ENCODE data around the gene TEAD4. TPM values are rescaled to one million over a fixed set of nuclear protein-coding genes. Genes with fewer than 3 reads are reported as not detected.

Gene TEAD4
- total RNA-seq, result 0.41 TPM

- FAIRE-seq (no peak), DNase-seq (ENCODE audit: low spot score in 2 of 2) (peak; percentile 73 to 74)
These were observed at the start of gene TEAD4 for GRCh38 chr12:2959192-2959504. TSS of gene TEAD4 (plus strand) at chr12:2959397.

DNA sequence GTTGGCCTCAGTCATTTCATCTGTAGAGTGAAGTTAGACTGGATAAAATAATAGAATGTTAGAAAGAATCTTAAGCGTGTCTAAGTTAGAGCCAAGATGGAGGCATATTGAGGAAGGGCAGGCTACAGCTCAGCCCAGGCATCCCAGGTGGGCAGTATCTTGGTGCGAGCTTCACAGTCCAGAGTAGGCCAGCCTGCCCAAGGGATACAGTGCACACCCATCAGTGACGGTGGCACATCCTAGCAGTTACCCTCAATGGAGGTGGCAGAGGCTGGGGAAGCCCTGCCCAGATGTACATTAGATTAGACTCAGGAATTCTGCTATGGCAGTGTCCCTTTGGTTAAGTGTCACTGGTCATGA is 47.0 kb upstream of the TEAD4 start:
- no peak for DNase-seq (ENCODE audit: low spot score in 2 of 2)
- no peak for FAIRE-seq

DNA sequence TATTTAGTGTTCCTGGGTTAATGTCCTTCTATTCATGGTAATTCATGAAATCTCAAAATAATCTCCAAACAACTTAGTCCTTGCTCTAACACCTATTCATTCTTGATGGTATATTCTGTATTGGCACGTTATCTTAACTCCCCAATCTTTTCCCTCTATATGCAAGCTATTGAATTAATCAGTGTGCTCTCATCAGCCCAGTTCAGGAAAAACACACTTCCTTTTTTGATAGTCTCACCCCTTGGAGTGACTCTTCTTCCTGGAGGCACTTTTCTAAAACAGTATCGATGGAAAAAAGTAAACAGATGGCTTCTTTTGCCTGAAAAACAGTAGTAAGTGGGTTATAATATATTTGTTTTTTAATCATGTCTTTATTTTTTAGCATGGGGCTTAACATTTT is 39.9 kb upstream of the TEAD4 start:
- DNase-seq (ENCODE audit: low spot score in 2 of 2) (no peak), FAIRE-seq (no peak)

GRCh38 chr12:2922329-2922728 is 36.9 kb upstream of the TEAD4 start:
- no peak for FAIRE-seq
- DNase-seq (ENCODE audit: low spot score in 2 of 2), result no peak

GRCh38 chr12:2923057-2923456 is 36.1 kb upstream of the TEAD4 start:
- no peak for FAIRE-seq
- no peak for DNase-seq (ENCODE audit: low spot score in 2 of 2)

GRCh38 chr12:2924019-2924418 is 35.2 kb upstream of the TEAD4 start:
- FAIRE-seq (no peak), DNase-seq (ENCODE audit: low spot score in 2 of 2) (no peak)

- FAIRE-seq (no peak), DNase-seq (ENCODE audit: low spot score in 2 of 2) (no peak)
These were observed 33.7 kb upstream of the TEAD4 start for GRCh38 chr12:2925322-2925995.

DNA sequence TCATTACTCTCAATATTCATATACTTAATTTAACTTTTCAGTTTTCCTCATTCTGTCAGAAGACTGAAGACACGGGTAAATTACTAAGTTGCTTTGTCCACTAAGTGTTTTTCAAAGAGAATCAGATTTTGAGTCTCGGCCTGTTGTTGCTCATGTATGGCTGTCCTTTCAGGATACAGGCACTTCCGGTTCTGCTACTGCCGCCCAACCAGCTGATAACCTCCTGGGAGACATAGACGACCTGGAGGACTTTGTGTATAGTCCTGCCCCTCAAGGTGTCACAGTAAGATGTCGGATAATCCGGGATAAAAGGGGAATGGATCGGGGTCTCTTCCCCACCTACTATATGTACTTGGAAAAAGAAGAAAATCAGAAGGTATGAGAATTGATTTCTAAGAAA is 28.3 kb upstream of the TEAD4 start:
- DNase-seq (ENCODE audit: low spot score in 2 of 2) (no peak), FAIRE-seq (no peak)

- no peak for DNase-seq (ENCODE audit: low spot score in 2 of 2)
- no peak for FAIRE-seq
These were observed 25.6 kb upstream of the TEAD4 start for GRCh38 chr12:2933586-2933985.

DNA sequence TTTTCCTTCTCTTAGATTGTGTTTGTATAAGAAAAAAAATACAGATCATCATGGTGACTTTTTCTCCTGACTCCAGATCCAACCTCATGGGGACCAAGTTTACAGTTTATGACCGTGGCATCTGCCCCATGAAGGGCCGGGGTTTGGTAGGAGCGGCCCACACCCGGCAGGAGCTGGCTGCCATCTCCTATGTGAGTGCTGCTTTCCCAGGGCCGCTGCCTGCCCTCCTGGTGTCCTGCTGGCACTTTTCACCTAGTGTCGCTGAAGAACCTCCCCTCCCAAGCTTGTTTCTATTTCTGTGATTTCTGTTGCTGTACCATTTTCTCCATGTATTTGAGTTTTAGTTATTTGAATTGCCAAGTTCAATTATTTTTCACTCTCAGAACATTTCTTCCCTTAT is 24.8 kb upstream of the TEAD4 start:
- DNase-seq (ENCODE audit: low spot score in 2 of 2), result no peak
- FAIRE-seq, result no peak

DNA sequence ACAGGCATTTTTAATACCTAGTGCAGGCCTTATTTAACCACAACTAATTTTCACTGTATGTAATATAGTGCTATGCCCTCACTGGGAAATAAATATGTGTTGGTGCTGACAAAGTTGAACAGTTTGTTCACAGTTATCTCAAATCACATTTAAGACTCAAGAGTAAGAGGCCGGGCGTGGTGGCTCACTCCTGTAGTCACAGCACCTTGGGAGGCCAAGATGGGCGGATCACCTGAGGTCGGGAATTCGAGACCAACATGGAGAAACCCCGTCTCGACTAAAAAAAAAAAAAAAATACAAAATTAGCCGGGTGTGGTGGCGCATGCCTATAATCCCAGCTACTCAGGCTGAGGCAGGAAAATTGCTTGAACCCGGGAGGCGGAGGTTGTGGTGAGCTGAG is 22.9 kb upstream of the TEAD4 start:
- no peak for FAIRE-seq
- no peak for DNase-seq (ENCODE audit: low spot score in 2 of 2)

DNA sequence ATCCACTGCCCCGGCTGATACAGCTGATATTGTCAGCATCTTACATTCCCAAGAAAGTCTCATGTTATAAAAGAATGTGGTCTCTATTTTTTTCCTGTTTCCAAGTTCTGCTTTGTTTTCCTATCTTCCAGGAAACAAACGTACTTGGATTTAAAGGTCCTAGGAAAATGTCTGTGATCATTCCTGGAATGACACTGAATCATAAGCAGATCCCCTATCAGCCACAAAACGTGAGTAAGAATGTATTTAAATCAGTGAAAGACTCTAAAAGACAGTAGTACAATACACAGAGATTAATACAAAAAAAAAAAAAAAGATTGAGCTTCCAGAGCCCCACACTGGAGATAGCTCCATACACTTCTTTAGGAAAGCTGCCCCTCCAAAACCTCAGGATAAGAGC is 21.7 kb upstream of the TEAD4 start:
- no peak for FAIRE-seq
- DNase-seq (ENCODE audit: low spot score in 2 of 2), result no peak

GRCh38 chr12:2939191-2939590 is 20.0 kb upstream of the TEAD4 start:
- DNase-seq (ENCODE audit: low spot score in 2 of 2) (no peak), FAIRE-seq (no peak)

GRCh38 chr12:2940564-2940963 is 18.6 kb upstream of the TEAD4 start:
- FAIRE-seq, result no peak
- no peak for DNase-seq (ENCODE audit: low spot score in 2 of 2)

DNA sequence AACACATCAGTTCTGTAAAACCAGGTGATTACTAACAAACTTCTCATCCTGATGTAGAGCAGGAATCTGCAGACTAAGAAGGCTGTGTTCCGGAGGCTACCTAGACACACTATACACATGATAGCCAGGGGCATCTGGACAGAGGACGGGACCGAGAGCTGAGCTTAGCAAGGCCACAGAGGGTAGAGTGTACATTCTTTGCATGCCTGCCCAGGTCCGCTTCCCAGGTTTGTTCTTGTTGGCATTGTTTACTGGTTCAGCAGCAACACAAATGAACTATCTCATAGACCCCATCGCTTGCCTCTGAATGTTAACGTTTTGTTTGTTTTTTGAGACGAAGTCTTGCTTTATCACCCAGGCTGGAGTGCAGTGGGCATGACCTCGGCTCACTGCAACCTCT is 17.7 kb upstream of the TEAD4 start:
- FAIRE-seq, result no peak
- no peak for DNase-seq (ENCODE audit: low spot score in 2 of 2)

GRCh38 chr12:2944401-2945047 is 14.7 kb upstream of the TEAD4 start:
- FAIRE-seq, result no peak
- DNase-seq (ENCODE audit: low spot score in 2 of 2), result peak; percentile 31 to 60

DNA sequence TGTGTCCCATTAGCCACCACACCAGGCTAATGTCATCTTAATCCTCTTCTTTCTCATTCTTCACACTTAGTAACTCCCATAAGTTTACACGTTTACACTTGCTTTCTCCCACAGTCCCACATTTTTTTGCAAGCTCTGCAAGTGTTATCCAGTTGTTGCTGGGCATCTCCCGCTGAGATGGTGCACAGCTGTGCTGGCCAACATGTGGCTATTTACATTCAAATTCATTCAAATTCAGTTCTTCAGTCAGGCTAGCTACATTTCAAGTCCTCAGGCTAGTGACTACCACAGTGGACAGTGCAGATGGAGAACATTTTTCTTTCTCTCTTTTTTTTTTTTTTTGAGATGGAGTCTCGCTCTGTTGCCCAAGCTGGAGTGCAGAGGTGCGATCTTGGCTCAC is 9.8 kb upstream of the TEAD4 start:
- no peak for DNase-seq (ENCODE audit: low spot score in 2 of 2)
- FAIRE-seq, result no peak

GRCh38 chr12:2955888-2956287 is 3.3 kb upstream of the TEAD4 start:
- DNase-seq (ENCODE audit: low spot score in 2 of 2), result no peak
- FAIRE-seq, result no peak

DNA sequence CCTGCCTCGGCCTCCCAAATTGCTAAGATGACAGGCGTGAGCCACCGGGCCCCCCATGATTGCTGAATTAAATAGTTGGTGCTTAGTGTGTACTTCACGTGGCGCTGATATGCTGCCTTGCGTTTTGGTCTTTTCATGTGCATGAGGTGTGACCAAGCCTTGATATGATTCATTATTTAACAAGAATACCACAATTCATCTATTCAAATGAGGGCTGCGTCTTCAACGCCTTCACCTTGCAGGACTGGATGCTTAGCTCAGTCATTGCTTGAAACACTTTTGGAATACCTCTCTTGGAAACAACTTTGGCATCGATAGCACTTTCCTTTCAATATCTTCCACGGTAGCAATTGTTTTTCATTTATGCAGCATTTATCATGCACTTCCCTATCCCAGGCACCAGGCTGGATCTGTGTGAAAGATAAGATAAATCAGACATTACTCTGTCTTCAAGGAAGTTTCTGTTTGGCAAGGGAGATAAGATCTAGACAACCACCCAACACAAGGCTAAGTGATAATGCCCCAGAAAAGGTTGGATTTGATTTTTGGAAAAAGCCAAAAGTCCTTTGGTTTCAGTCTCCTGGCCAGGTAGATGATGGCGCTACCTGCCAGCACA is 1.3 kb upstream of the TEAD4 start:
- FAIRE-seq (no peak), DNase-seq (ENCODE audit: low spot score in 2 of 2) (no peak)

GRCh38 chr12:2958432-2959191 is 585 bp upstream of the TEAD4 start:
- no peak for FAIRE-seq
- DNase-seq (ENCODE audit: low spot score in 2 of 2), result peak in 1 of 2 donors; percentile 52

GRCh38 chr12:2959505-2960389 is 550 bp downstream of the TEAD4 start:
- DNase-seq (ENCODE audit: low spot score in 2 of 2) (peak; percentile 54 to 72), FAIRE-seq (no peak)
